HG02623 (cell line): ENCODE data around the gene FOXP2.
A peak's percentile ranks its signal among the peaks of the same experiment; 100 is the strongest.

Source experiments
- ATAC-seq: cut with Tn5 transposase; IDR thresholded peaks from one replicate; pipeline ENCODE4 v1.9.1; 2021; ENCODE audit warnings: moderate library complexity; ENCODE audit not compliant: unreplicated experiment

Gene FOXP2

DNA sequence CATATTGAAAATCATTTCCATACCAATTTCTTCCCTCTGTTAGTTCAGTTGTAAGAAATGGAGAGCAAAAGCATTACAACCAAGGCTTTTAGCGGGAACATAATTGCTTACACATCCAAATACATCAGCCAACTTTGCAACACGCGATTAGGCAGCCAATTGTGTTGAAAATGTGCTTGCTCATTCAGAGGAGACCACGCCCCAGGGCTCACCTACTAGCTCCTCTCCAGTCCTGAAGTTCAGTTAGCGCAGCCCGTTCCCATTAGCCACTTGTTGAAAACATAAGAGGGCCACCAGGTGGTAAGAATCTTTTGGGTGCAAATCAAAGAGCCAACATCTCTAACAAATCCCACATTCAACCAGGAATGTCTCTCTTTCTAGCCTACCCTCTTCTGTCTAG is 294.0 kb downstream of the FOXP2 start:
- ATAC-seq = no peak

GRCh38 chr7:114710499-114710898 is 295.9 kb downstream of the FOXP2 start:
- no peak for ATAC-seq

DNA sequence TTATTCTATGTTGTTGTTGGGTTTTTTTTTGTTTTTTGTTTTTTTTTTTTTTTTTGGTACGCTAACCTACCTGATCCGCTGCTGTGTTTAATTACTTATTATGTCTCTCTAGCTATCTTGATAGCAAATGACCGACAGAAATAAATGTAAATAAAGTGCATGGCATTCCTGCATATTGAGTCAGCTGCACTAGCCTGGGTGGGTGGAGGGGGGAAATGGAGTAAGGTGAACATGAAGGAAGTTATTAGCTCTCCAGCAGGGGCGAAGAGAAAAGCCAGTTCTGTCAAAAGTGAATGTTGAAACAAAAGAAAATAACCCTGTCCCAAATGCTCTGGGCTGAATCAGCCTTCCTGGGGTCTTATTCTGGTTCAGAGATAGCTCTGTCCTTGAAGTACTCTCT is 296.6 kb downstream of the FOXP2 start:
- ATAC-seq = no peak

GRCh38 chr7:114715907-114716306 is 301.3 kb downstream of the FOXP2 start:
- no peak for ATAC-seq

GRCh38 chr7:114718861-114719260 is 304.2 kb downstream of the FOXP2 start:
- peak; percentile 50 for ATAC-seq

- no peak for ATAC-seq
Measured at GRCh38 chr7:114720725-114721124, 306.1 kb downstream of the FOXP2 start.

- ATAC-seq = no peak
Measured at GRCh38 chr7:114722562-114722961, 307.9 kb downstream of the FOXP2 start.

DNA sequence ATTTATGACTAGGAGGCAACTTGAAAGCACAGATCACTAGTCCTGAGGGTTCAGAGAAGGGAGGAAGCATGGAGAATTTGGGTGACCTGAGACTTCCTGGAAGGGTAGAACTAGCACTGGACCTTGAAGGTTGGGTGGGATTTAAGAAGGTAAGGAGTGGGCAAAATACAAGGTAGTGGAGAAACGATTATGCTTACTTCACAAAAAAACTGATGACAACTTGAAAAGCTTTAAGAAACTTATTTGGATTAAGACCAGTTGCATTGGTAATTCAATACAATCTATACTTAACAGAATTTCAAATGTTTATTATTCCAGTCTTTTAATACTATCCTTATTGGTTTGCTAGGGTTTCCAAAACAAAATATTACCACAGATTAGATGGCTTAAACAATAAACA is 308.7 kb downstream of the FOXP2 start:
- ATAC-seq = no peak

- no peak for ATAC-seq
Measured at GRCh38 chr7:114740095-114740494, 325.5 kb downstream of the FOXP2 start.

DNA sequence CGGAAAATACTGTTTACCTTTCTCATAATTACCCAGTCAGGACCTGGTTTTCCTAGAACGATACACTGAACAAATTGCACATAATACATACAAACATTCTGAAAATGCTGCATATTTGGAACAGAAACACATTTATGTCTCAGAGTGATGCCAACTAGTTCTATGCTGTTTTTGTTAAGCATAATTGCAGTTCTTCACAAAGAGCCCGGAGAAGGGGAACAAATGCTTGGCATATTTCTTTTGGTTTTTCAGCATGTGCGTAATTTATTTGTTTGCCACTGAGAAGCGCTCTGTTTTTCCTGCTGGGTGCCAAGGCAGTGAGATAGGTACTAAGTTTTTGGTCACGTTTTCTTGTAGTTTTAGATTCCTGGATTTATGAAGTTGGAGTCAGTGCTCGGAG is 326.3 kb downstream of the FOXP2 start:
- ATAC-seq = no peak

- no peak for ATAC-seq
Measured at GRCh38 chr7:114741911-114742310, 327.3 kb downstream of the FOXP2 start.
